HCT116 (cell line): ENCODE results near the gene RBMS1.

Experiments
- CBX3 ChIP-seq: IDR thresholded peaks from 2 replicates; pipeline ENCODE4 v1.6.1; 2012; ENCODE audit warnings: low read depth
- CEBPB ChIP-seq: IDR thresholded peaks from 2 replicates; pipeline ENCODE4 v1.6.1; 2012; ENCODE audit warnings: low read depth
- CTCF ChIP-seq, 3 experiments: fragments of 200-600 bp in 1 of 3; sonication (generic) in 1 of 3; IDR thresholded peaks in 2 of 3; conservative IDR thresholded peaks in 1 of 3; 2 replicates each; pipeline ENCODE4 v1.5.1; 2012 to 2017; ENCODE audit warnings: low read depth in 2 of 3, low read length in 2 of 3, antibody characterized with exemption in 1 of 3, borderline replicate concordance in 1 of 3, control low read depth in 1 of 3, mild to moderate bottlenecking in 1 of 3, mixed read lengths in 1 of 3, mixed run types in 1 of 3, moderate library complexity in 1 of 3; ENCODE audit not compliant: insufficient read depth in 1 of 3
- ELF1 ChIP-seq: IDR thresholded peaks from 2 replicates; pipeline ENCODE4 v1.6.1; 2012; ENCODE audit warnings: low read depth, borderline replicate concordance
- EZH2 ChIP-seq: fragments of 200-600 bp; sonication (generic); IDR thresholded peaks from 2 replicates; pipeline ENCODE4 v1.6.1; 2017; ENCODE audit warnings: antibody characterized with exemption, mixed run types
- JUND ChIP-seq: IDR thresholded peaks from 2 replicates; pipeline ENCODE4 v1.6.1; 2012
- MAX ChIP-seq: IDR thresholded peaks from 2 replicates; pipeline ENCODE4 v1.6.1; 2012
- POLR2A ChIP-seq: IDR thresholded peaks from 2 replicates; pipeline ENCODE4 v1.7.0; 2011; ENCODE audit warnings: borderline replicate concordance; ENCODE audit not compliant: insufficient read depth, insufficient read length; ENCODE audit errors: extremely low read depth
- POLR2AphosphoS5 ChIP-seq: IDR thresholded peaks from 2 replicates; pipeline ENCODE4 v1.6.1; 2011; ENCODE audit warnings: mild to moderate bottlenecking, low read depth, low read length, moderate library complexity
- RAD21 ChIP-seq: IDR thresholded peaks from 2 replicates; pipeline ENCODE4 v1.6.1; 2012; ENCODE audit warnings: low read depth, mild to moderate bottlenecking
- SP1 ChIP-seq: IDR thresholded peaks from 2 replicates; pipeline ENCODE4 v1.6.1; 2012; ENCODE audit warnings: low read depth
- SRF ChIP-seq: IDR thresholded peaks from 2 replicates; pipeline ENCODE4 v1.6.1; 2012; ENCODE audit warnings: low read depth
- YY1 ChIP-seq: IDR thresholded peaks from 2 replicates; pipeline ENCODE4 v1.6.1; 2011; ENCODE audit warnings: low read length, low read depth, moderate library complexity, mild to moderate bottlenecking; ENCODE audit not compliant: insufficient replicate concordance; ENCODE audit errors: extremely low read depth
- ZNF274 ChIP-seq: fragments of 200-500 bp; sonication (Bioruptor generic); IDR thresholded peaks from 2 replicates; pipeline ENCODE4 v1.6.1; 2014; ENCODE audit warnings: mild to moderate bottlenecking, low read depth, low read length, inconsistent platforms

- TF ChIP-seq SRF (no peak), YY1 (no peak), POLR2AphosphoS5 (no peak), ZNF274 (no peak), CEBPB (no peak), CTCF (IDR thresholded peaks at IDR 0.05 in 2 of 3, conservative IDR thresholded peaks at IDR 0.05 in 1 of 3; ENCODE audit: borderline replicate concordance in 1 of 3, insufficient read depth in 1 of 3, low read depth in 2 of 3, low read length in 2 of 3) (no peak), CBX3 (no peak), JUND (no peak), POLR2A (no peak), EZH2 (no peak), SP1 (no peak), MAX (no peak), RAD21 (no peak), ELF1 (no peak)
Measured at GRCh38 chr2:160251569-160251968, 242.0 kb downstream of the RBMS1 start.
